GM13977 (cell line): ENCODE data around the gene SNAPC1.
"Not testable (repeated sequence)": the region's sequence is repeated elsewhere in the genome, so short reads cannot be mapped to it uniquely, and the experiment has no call there.

Source experiments
- DNase-seq: peaks from one replicate; pipeline ENCODE4 v3.0.0; 2012; ENCODE audit warnings: low spot score
- CTCF ChIP-seq: IDR thresholded peaks from 2 replicates; pipeline ENCODE4 v1.5.1; 2012; ENCODE audit warnings: mild to moderate bottlenecking, control low read depth; ENCODE audit not compliant: insufficient read depth; ENCODE audit errors: extremely low read depth, missing control alignments
- in situ Hi-C: fragments of 300-500 bp; cut with MboI; formaldehyde crosslinking; loops from one replicate; pipeline ENCODE4 v1.12.0; 2022; ENCODE audit warnings: low sequenced_read_pairs, low pct_unique_long_range_greater_than_20kb, mixed read lengths, inconsistent platforms; ENCODE audit not compliant: unreplicated experiment

SNAPC1 gene

GRCh38 chr14:61736751-61737150 is 25.5 kb upstream of the SNAPC1 start:
- in situ Hi-C loops = loop anchor here (10.0 kb wide), 1 partner anchor 272 kb away; no protein-coding TSS in a partner anchor
- DNase-seq = no peak
- TF ChIP-seq CTCF = no peak

GRCh38 chr14:61737915-61738314 is 24.3 kb upstream of the SNAPC1 start:
- no peak for TF ChIP-seq CTCF
- DNase-seq = no peak
- in situ Hi-C loops = loop anchor here (10.0 kb wide), 1 partner anchor 273 kb away; no protein-coding TSS in a partner anchor

- in situ Hi-C loops = loop anchor here (10.0 kb wide), 1 partner anchor 274 kb away; no protein-coding TSS in a partner anchor
- no peak for DNase-seq
- no peak for TF ChIP-seq CTCF
These were observed 23.1 kb upstream of the SNAPC1 start for GRCh38 chr14:61739133-61739532.

GRCh38 chr14:61742371-61742770 is 19.8 kb upstream of the SNAPC1 start:
- in situ Hi-C loops = no loop called here
- no peak for DNase-seq
- TF ChIP-seq CTCF = no peak

- in situ Hi-C loops = no loop called here
- no peak for DNase-seq
- no peak for TF ChIP-seq CTCF
These were observed 18.0 kb upstream of the SNAPC1 start for GRCh38 chr14:61744238-61744637.

- in situ Hi-C loops, DNase-seq: not testable (repeated sequence)
These were observed 15.9 kb upstream of the SNAPC1 start for GRCh38 chr14:61746346-61746745.

GRCh38 chr14:61746881-61747280 is 15.3 kb upstream of the SNAPC1 start:
- peak; percentile 36 for DNase-seq
- in situ Hi-C loops = no loop called here
- no peak for TF ChIP-seq CTCF
